GM18498 (cell line): ENCODE results near the gene ASB17.
"Not testable (repeated sequence)": the region's sequence is repeated elsewhere in the genome, so short reads cannot be mapped to it uniquely, and the experiment has no call there.

Experiments used
- ATAC-seq: cut with Tn5 transposase; IDR thresholded peaks from one replicate; pipeline ENCODE4 v1.9.1; 2021; ENCODE audit warnings: mild to moderate bottlenecking, moderate library complexity; ENCODE audit not compliant: unreplicated experiment

ASB17 gene

GRCh38 chr1:75932304-75932703 is at the start of gene ASB17:
TSS of gene ASB17 (minus strand) at chr1:75932404. CDS start at chr1:75932291, 113 bp downstream.
- ATAC-seq = no peak

GRCh38 chr1:75980972-75981897 is 49.0 kb upstream of the ASB17 start:
- peak; percentile 55 for ATAC-seq

- no peak for ATAC-seq
Observed at GRCh38 chr1:75970631-75971030, 38.4 kb upstream of the ASB17 start.

- no peak for ATAC-seq
Observed at GRCh38 chr1:75969550-75969949, 37.3 kb upstream of the ASB17 start.

GRCh38 chr1:75967719-75968118 is 35.5 kb upstream of the ASB17 start:
- no peak for ATAC-seq

GRCh38 chr1:75964760-75965408 is 32.7 kb upstream of the ASB17 start:
- ATAC-seq = no peak

- ATAC-seq = not testable (repeated sequence)
Observed at GRCh38 chr1:75964110-75964759, 32.0 kb upstream of the ASB17 start.

- ATAC-seq = no peak
Observed at GRCh38 chr1:75954586-75954985, 22.4 kb upstream of the ASB17 start.

GRCh38 chr1:75953461-75953860 is 21.3 kb upstream of the ASB17 start:
- no peak for ATAC-seq

- ATAC-seq = no peak
Observed at GRCh38 chr1:75952016-75952415, 19.8 kb upstream of the ASB17 start.

- no peak for ATAC-seq
Observed at GRCh38 chr1:75950176-75950575, 18.0 kb upstream of the ASB17 start.

- not testable (repeated sequence) for ATAC-seq
Observed at GRCh38 chr1:75943037-75943436, 10.8 kb upstream of the ASB17 start.

- ATAC-seq = no peak
Observed at GRCh38 chr1:75937034-75937433, 4.8 kb upstream of the ASB17 start.

- no peak for ATAC-seq
Observed at GRCh38 chr1:75922698-75923097, 9.5 kb downstream of the ASB17 start.

GRCh38 chr1:75916834-75917233 is 15.4 kb downstream of the ASB17 start:
- no peak for ATAC-seq

- ATAC-seq = no peak
Observed at GRCh38 chr1:75908717-75909152, 23.5 kb downstream of the ASB17 start.

GRCh38 chr1:75901371-75901770 is 30.8 kb downstream of the ASB17 start:
- no peak for ATAC-seq

GRCh38 chr1:75884437-75884836 is 47.8 kb downstream of the ASB17 start:
- ATAC-seq = no peak

GRCh38 chr1:75879985-75880384 is 52.2 kb downstream of the ASB17 start:
- ATAC-seq = no peak

- no peak for ATAC-seq
Observed at GRCh38 chr1:75870951-75871350, 61.3 kb downstream of the ASB17 start.
